B cell (primary cell): ENCODE data around the gene KRT71. TPM values are rescaled to one million over a fixed set of nuclear protein-coding genes. Genes with fewer than 3 reads are reported as not detected.

Source experiments
- ATAC-seq: fragments of 200-7000 bp; cut with Tn5 transposase; one replicate; pipeline ENCODE4 v1.10.0; 2021; ENCODE audit warnings: low read depth, mild to moderate bottlenecking, moderate number of reproducible peaks, moderate library complexity
- CTCF ChIA-PET: fragments of 350-600 bp; sonication (Branson Sonifier 250); formaldehyde crosslinking; loops from one replicate; lab custom pipeline; 2021; ENCODE audit warnings: antibody characterized with exemption, inconsistent platforms; lab: Charles Lee
- POLR2A ChIA-PET: fragments of 350-600 bp; sonication (Branson Sonifier 250); formaldehyde crosslinking; loops from one replicate; lab custom pipeline; 2021; ENCODE audit warnings: antibody characterized with exemption; lab: Charles Lee
- DNase-seq: peaks from one replicate; pipeline ENCODE4 v3.0.0; 2013
- H2AFZ ChIP-seq: 2 replicates; pipeline ENCODE4 v1.6.1; 2012; ENCODE audit warnings: mild to moderate bottlenecking, low read depth, low read length; ENCODE audit not compliant: insufficient read depth, poor library complexity, severe bottlenecking
- H3K27ac ChIP-seq, 2 donors: 1 replicate in 1 of 2; 2 replicates in 1 of 2; pipeline ENCODE4 v1.5.1; 2012 to 2013; ENCODE audit warnings: low read length in 2 of 2, mild to moderate bottlenecking in 2 of 2, moderate library complexity in 1 of 2
- H3K27me3 ChIP-seq, 4 experiments: fragments of 200-600 bp in 1 of 4; sonication (generic) in 1 of 4; replicated peaks in 1 of 4; 1 replicate in 2 of 4; 2 replicates in 2 of 4; pipeline versions ENCODE4 v1.6.1 to v1.7.0; 2013 to 2016; ENCODE audit warnings: low read length in 3 of 4, mild to moderate bottlenecking in 2 of 4, mixed read lengths in 1 of 4, moderate library complexity in 1 of 4; ENCODE audit not compliant: insufficient read depth in 4 of 4, control insufficient read depth in 3 of 4; ENCODE audit errors: control extremely low read depth in 1 of 4
- H3K36me3 ChIP-seq, 2 experiments: replicated peaks in 1 of 2; 1 replicate in 1 of 2; 2 replicates in 1 of 2; pipeline versions ENCODE4 v1.6.1 to v1.7.1; 2013; ENCODE audit warnings: low read length in 1 of 2; ENCODE audit not compliant: insufficient read depth in 2 of 2, control insufficient read depth in 1 of 2; ENCODE audit errors: control extremely low read depth in 1 of 2, extremely low read depth in 1 of 2
- H3K4me1 ChIP-seq, 2 donors: fragments of 200-600 bp in 1 of 2; sonication (generic) in 1 of 2; 1 replicate in 1 of 2; 2 replicates in 1 of 2; pipeline versions ENCODE4 v1.5.1 to v1.6.1; 2013 to 2017; ENCODE audit warnings: low read length in 2 of 2; ENCODE audit not compliant: control insufficient read depth in 2 of 2, insufficient read depth in 2 of 2
- H3K4me2 ChIP-seq: replicated peaks from 2 replicates; pipeline ENCODE3; 2012; ENCODE audit warnings: mild to moderate bottlenecking, low read depth, low read length; ENCODE audit not compliant: poor library complexity, severe bottlenecking
- H3K4me3 ChIP-seq, 5 experiments: fragments of 200-600 bp in 1 of 5; sonication (generic) in 1 of 5; 1 replicate in 3 of 5; 2 replicates in 2 of 5; pipeline versions ENCODE4 v1.5.1 to v1.7.0; 2011 to 2016; ENCODE audit warnings: low read length in 4 of 5, mild to moderate bottlenecking in 4 of 5, low read depth in 2 of 5, control low read depth in 1 of 5, moderate library complexity in 1 of 5; ENCODE audit not compliant: insufficient read depth in 1 of 5; ENCODE audit errors: control extremely low read depth in 1 of 5, extremely low read depth in 1 of 5
- H3K79me2 ChIP-seq: fragments of 200-600 bp; sonication (generic); one replicate; pipeline ENCODE4 v1.6.0; 2016; ENCODE audit warnings: low read length; ENCODE audit not compliant: control insufficient read depth, insufficient read depth
- H3K9ac ChIP-seq: fragments of 200-600 bp; sonication (generic); 2 replicates; pipeline ENCODE4 v1.6.1; 2017; ENCODE audit warnings: mild to moderate bottlenecking, low read length, moderate library complexity
- H3K9me3 ChIP-seq, 3 donors: one replicate each; pipeline versions ENCODE4 v1.6.1 to v1.7.1; 2013; ENCODE audit warnings: low read length in 2 of 3; ENCODE audit not compliant: control insufficient read depth in 2 of 3, insufficient read depth in 1 of 3; ENCODE audit errors: control extremely low read depth in 1 of 3
- H4K20me1 ChIP-seq: 2 replicates; pipeline ENCODE4 v1.6.0; 2012; ENCODE audit warnings: mild to moderate bottlenecking, low read length; ENCODE audit not compliant: insufficient read depth, control insufficient read depth, poor library complexity, severe bottlenecking
- H3K27ac Mint-ChIP-seq: one replicate; pipeline ENCODE4 v1.8.0; 2021; ENCODE audit warnings: mixed read lengths
- H3K27me3 Mint-ChIP-seq: one replicate; pipeline ENCODE4 v1.8.0; 2021; ENCODE audit warnings: mixed read lengths
- H3K4me1 Mint-ChIP-seq: one replicate; pipeline ENCODE4 v1.8.0; 2021; ENCODE audit warnings: mixed read lengths
- H3K4me3 Mint-ChIP-seq: one replicate; pipeline ENCODE4 v1.8.0; 2021; ENCODE audit warnings: mixed read lengths
- H3K9me3 Mint-ChIP-seq: one replicate; pipeline ENCODE4 v1.8.0; 2022; ENCODE audit warnings: mixed read lengths; ENCODE audit not compliant: insufficient read depth
- CTCF ChIP-seq: fragments of 200-600 bp; IDR thresholded peaks from one replicate; pipeline ENCODE4 v1.8.0; 2022; ENCODE audit warnings: antibody characterized with exemption, mild to moderate bottlenecking
- EZH2 ChIP-seq: IDR thresholded peaks from 2 replicates; pipeline ENCODE4 v1.6.1; 2012; ENCODE audit warnings: borderline replicate concordance, low read depth, mild to moderate bottlenecking, moderate library complexity, low read length; ENCODE audit not compliant: insufficient read depth, poor library complexity, severe bottlenecking
- WGBS: methylation state at CpG from one replicate; pipeline ENCODE4 v1.1.5; 2013; ENCODE audit warnings: missing lambda C conversion rate; ENCODE audit not compliant: insufficient coverage; 5-methylcytosine and 5-hydroxymethylcytosine counted together
- intact Hi-C: fragments of 100-400 bp; cut with micrococcal nuclease; formaldehyde crosslinking; loops from one replicate; pipeline ENCODE4 v1.10.0; 2022
- polyA plus RNA-seq: library from polyadenylated mRNA; depleted of rRNA; stranded (reverse); fragments of >200 nt; gene quantifications from 2 replicates; pipeline ENCODE4 v1.2.3, GENCODE V29; 2012
- total RNA-seq, 2 donors: library from RNA; stranded (reverse); fragments of 120-200 nt in 1 of 2; gene quantifications; 1 replicate in 1 of 2; 2 replicates in 1 of 2; pipeline versions ENCODE4 v1.2.3 to v1.2.4, GENCODE V29; 2013 to 2022

KRT71 gene
- total and polyA plus RNA-seq, 2 donors (not counting 1 experiment from before 2014, with no cell fraction given), result not detected

- no peaks in the 10 kb centered on the region for H3K4me1 Mint-ChIP-seq
- no peak for ATAC-seq
- H3K27me3 Mint-ChIP-seq, result peaks cover 53% of the 10 kb centered on the region
- no peak overlapping the region for H3K4me2 ChIP-seq
- no peaks in the 10 kb centered on the region for H3K36me3 ChIP-seq
- no peaks in the 10 kb centered on the region for H4K20me1 ChIP-seq
- peaks cover 0 to 15% (median 2%) of the 10 kb centered on the region in 4 experiments for H3K27me3 ChIP-seq
- H3K27ac Mint-ChIP-seq, result no peak overlapping the region
- H3K4me3 ChIP-seq, result no peak overlapping the region
- 97% methylated on average over 4 of the region's 5 CpGs for WGBS
- TF ChIP-seq CTCF (no peak), EZH2 (no peak)
- H3K9ac ChIP-seq, result no peak overlapping the region
- no peak overlapping the region for H3K27ac ChIP-seq
- DNase-seq, result no peak
- H3K4me3 Mint-ChIP-seq, result no peak overlapping the region
- no peaks in the 10 kb centered on the region for H3K4me1 ChIP-seq
- H3K9me3 ChIP-seq, result peaks cover 1 to 15% (median 11%) of the 10 kb centered on the region in 3 donors
- no peak overlapping the region for H2AFZ ChIP-seq
- POLR2A ChIA-PET, result no interaction called here
- intact Hi-C loops, result no loop called here
- no peaks in the 10 kb centered on the region for H3K79me2 ChIP-seq
- no peaks in the 10 kb centered on the region for H3K9me3 Mint-ChIP-seq
- CTCF ChIA-PET, result no interaction called here
Measured at GRCh38 chr12:52508211-52508610, 44.7 kb downstream of the KRT71 start.

- H3K79me2 ChIP-seq, result no peaks in the 10 kb centered on the region
- no peak overlapping the region for H3K27ac ChIP-seq
- peaks cover 47% of the 10 kb centered on the region for H3K27me3 Mint-ChIP-seq
- H3K36me3 ChIP-seq, result no peaks in the 10 kb centered on the region
- H4K20me1 ChIP-seq, result no peaks in the 10 kb centered on the region
- no peaks in the 10 kb centered on the region for H3K4me1 ChIP-seq
- peaks cover 0 to 15% (median 2%) of the 10 kb centered on the region in 4 experiments for H3K27me3 ChIP-seq
- WGBS, result no CpG with 5 or more reads among the region's 4 CpGs
- no peak overlapping the region for H3K27ac Mint-ChIP-seq
- H3K4me1 Mint-ChIP-seq, result no peaks in the 10 kb centered on the region
- CTCF ChIA-PET, result interaction anchor here (1.2 kb wide), 1 partner anchor 13 kb away, joined by 3 read pairs; no protein-coding TSS in a partner anchor
- DNase-seq (no peak), ATAC-seq (no peak)
- H3K9me3 Mint-ChIP-seq, result no peaks in the 10 kb centered on the region
- intact Hi-C loops, result no loop called here
- peaks cover 1 to 14% (median 9%) of the 10 kb centered on the region in 3 donors for H3K9me3 ChIP-seq
- no peak overlapping the region for H3K4me2 ChIP-seq
- TF ChIP-seq CTCF, result no peak
- no peak for TF ChIP-seq EZH2
- H3K4me3 ChIP-seq, result no peak overlapping the region
- H3K9ac ChIP-seq, result no peak overlapping the region
- no peak overlapping the region for H3K4me3 Mint-ChIP-seq
- H2AFZ ChIP-seq, result no peak overlapping the region
- POLR2A ChIA-PET, result no interaction called here
Measured at GRCh38 chr12:52506858-52507715, 45.9 kb downstream of the KRT71 start.
